MCF 10A (cell line): ENCODE results near the gene ZKSCAN4. TPM values are rescaled to one million over a fixed set of nuclear protein-coding genes. Genes with fewer than 3 reads are reported as not detected.

Experiments
- BruUV-seq: library from RNA; stranded (reverse); fragments of 400-500 nt; replicated peaks from 2 replicates; lab custom pipeline; 2021; lab: Mats Ljungman, UMichigan
- CTCF ChIA-PET: fragments of 300-600 bp; sonication (Branson Sonifier 250); formaldehyde crosslinking; extraction: SDS; loops from one replicate; lab custom pipeline; 2021; ENCODE audit warnings: antibody characterized with exemption, inconsistent platforms; lab: Yijun Ruan, JAX
- POLR2A ChIA-PET: fragments of 300-600, 350-650 bp; sonication (Branson Sonifier 250); formaldehyde crosslinking; extraction: SDS; loops from one replicate; lab custom pipeline; 2020; ENCODE audit warnings: antibody characterized with exemption, inconsistent platforms; lab: Yijun Ruan, JAX
- DNase-seq: peaks from one replicate; pipeline ENCODE4 v3.0.0-alpha.2; 2018; ENCODE audit not compliant: unreplicated experiment
- H3K27ac Mint-ChIP-seq: one replicate; pipeline ENCODE4 v1.8.0; 2022; ENCODE audit warnings: mild to moderate bottlenecking, low read depth, mixed read lengths; ENCODE audit not compliant: unreplicated experiment
- H3K27me3 Mint-ChIP-seq: one replicate; pipeline ENCODE4 v1.8.0; 2022; ENCODE audit warnings: mixed read lengths; ENCODE audit not compliant: insufficient read depth, unreplicated experiment
- H3K36me3 Mint-ChIP-seq: one replicate; pipeline ENCODE4 v1.8.0; 2022; ENCODE audit warnings: mild to moderate bottlenecking, moderate library complexity, mixed read lengths; ENCODE audit not compliant: insufficient read depth, unreplicated experiment
- H3K4me1 Mint-ChIP-seq: one replicate; pipeline ENCODE4 v1.8.0; 2022; ENCODE audit warnings: mixed read lengths; ENCODE audit not compliant: insufficient read depth, unreplicated experiment
- H3K4me3 Mint-ChIP-seq: one replicate; pipeline ENCODE4 v1.8.0; 2022; ENCODE audit warnings: mild to moderate bottlenecking, moderate library complexity, mixed read lengths; ENCODE audit not compliant: unreplicated experiment
- H3K9me3 Mint-ChIP-seq: one replicate; pipeline ENCODE4 v1.8.0; 2022; ENCODE audit warnings: mixed read lengths; ENCODE audit not compliant: unreplicated experiment
- intact Hi-C: fragments of 100-400 bp; cut with micrococcal nuclease; formaldehyde crosslinking; loops from 2 replicates; pipeline ENCODE4 v1.14.1; 2022
- total RNA-seq: library from RNA; stranded (reverse); gene quantifications from 2 replicates; pipeline ENCODE4 v1.2.3, GENCODE V29; 2022
- TF ChIP-seq, protein P1 (sequence below): fragments of 200-600 bp; IDR thresholded peaks from one replicate; pipeline ENCODE4 v1.8.0; 2022; ENCODE audit warnings: antibody characterized with exemption, mild to moderate bottlenecking; ENCODE audit not compliant: unreplicated experiment

ZKSCAN4 gene
- total RNA-seq, 1 experiment from 2014 or later = 3.3 TPM

DNA sequence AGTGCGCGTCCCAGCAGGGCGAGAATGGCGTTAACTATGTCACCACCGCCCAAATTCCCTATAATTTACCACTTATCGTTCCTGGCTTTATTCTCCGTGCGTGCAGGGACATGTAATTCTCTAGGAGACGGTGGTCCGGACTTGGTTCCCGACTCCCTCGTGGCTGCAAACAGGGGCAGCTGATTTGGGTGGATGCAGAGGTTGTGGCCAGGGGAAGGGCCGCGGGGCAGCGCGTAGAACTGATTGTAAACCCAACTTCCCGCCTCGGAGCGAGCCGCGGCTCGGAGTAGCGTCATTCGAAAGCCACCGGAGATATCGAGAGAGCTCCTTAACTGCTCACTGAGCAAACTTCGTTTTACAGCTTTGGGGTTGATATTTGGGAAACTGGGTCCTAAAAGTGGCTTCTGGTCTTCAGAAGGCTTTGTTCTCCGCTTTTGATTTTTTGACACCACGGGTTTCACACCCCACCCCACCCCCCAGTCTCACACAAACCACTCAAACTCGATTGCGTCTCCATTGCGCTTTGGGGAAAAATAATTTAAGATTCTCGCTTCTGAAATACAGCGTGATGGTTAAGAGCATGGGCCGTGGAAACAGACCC lies 44.5 kb downstream of the ZKSCAN4 start:
- TF ChIP-seq, protein P1, sequence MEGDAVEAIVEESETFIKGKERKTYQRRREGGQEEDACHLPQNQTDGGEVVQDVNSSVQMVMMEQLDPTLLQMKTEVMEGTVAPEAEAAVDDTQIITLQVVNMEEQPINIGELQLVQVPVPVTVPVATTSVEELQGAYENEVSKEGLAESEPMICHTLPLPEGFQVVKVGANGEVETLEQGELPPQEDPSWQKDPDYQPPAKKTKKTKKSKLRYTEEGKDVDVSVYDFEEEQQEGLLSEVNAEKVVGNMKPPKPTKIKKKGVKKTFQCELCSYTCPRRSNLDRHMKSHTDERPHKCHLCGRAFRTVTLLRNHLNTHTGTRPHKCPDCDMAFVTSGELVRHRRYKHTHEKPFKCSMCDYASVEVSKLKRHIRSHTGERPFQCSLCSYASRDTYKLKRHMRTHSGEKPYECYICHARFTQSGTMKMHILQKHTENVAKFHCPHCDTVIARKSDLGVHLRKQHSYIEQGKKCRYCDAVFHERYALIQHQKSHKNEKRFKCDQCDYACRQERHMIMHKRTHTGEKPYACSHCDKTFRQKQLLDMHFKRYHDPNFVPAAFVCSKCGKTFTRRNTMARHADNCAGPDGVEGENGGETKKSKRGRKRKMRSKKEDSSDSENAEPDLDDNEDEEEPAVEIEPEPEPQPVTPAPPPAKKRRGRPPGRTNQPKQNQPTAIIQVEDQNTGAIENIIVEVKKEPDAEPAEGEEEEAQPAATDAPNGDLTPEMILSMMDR = no peak
- peaks cover 8% of the 10 kb centered on the region for H3K4me1 Mint-ChIP-seq
- no peak overlapping the region for H3K27ac Mint-ChIP-seq
- POLR2A ChIA-PET = no interaction called here
- H3K9me3 Mint-ChIP-seq = no peaks in the 10 kb centered on the region
- peaks cover 8% of the 10 kb centered on the region for H3K36me3 Mint-ChIP-seq
- H3K4me3 Mint-ChIP-seq = no peak overlapping the region
- CTCF ChIA-PET = no interaction called here
- no TSS peak for BruUV-seq
- no peak for DNase-seq
- intact Hi-C loops = no loop called here
- H3K27me3 Mint-ChIP-seq = no peaks in the 10 kb centered on the region

DNA sequence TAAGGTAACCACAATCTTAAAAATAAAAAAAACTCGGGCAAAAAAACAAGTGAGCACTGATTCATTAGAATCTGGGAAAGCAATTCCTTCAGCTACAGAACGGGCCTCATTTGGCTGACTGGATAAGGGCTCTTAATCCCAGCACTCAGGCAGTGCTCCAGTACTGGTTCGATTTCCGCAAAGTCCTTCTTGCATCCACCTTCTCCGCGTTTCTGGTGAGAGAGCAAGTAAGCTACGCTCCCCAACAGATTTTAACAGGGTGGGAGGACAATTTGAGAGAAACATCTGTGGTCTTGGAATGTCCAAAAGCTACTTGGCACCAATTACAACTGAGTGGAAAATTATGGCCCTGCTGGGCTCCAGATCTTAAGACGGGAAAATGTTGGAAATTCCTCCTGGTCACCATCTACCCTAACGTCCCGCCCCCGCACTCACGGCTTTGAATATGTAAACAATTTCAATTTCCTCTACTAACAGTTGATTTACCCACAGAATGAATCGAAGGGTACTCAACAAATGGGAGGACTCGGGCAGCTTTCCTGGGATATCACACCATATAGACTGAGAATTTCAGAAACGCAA lies 45.0 kb downstream of the ZKSCAN4 start:
- Mint-ChIP-seq H3K27me3 (no peaks in the 10 kb centered on the region), H3K4me3 (no peak overlapping the region), H3K36me3 (peaks cover 6% of the 10 kb centered on the region), H3K9me3 (no peaks in the 10 kb centered on the region), H3K4me1 (peaks cover 2% of the 10 kb centered on the region), H3K27ac (no peak overlapping the region)
- CTCF ChIA-PET = no interaction called here
- TF ChIP-seq, protein P1 = no peak
- no TSS peak for BruUV-seq
- DNase-seq = no peak
- POLR2A ChIA-PET = no interaction called here
- intact Hi-C loops = no loop called here

DNA sequence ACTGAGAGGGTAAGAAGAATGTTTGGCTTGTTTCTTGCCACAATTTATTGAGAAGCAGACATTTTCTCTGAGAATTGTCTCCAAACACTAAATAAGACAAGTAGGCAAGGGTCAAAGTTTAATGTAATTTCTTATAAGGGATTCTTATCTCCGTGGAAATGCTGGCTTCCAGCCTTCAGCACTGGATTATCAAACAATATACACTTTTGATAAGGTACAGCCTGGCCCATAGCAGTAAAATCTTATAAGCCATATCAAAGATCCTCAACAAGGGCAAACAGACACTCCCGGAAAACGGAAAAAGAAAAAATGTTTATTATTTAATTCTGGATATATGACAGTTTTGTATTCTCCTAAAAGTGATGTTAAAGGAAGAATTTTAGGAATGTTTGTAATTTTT lies 45.5 kb downstream of the ZKSCAN4 start:
- H3K36me3 Mint-ChIP-seq = peaks cover 6% of the 10 kb centered on the region
- TF ChIP-seq, protein P1 = no peak
- no peaks in the 10 kb centered on the region for H3K4me1 Mint-ChIP-seq
- BruUV-seq = no TSS peak
- ChIA-PET CTCF (no interaction called here), POLR2A (interaction anchor here (0.7 to 2.8 kb wide), 5 partner anchors 8 to 65 kb away, joined by 3 to 8 read pairs (median 5); partner anchors contain the start of gene ZKSCAN8)
- H3K4me3 Mint-ChIP-seq = no peak overlapping the region
- no peak overlapping the region for H3K27ac Mint-ChIP-seq
- no peak for DNase-seq
- H3K9me3 Mint-ChIP-seq = no peaks in the 10 kb centered on the region
- intact Hi-C loops = no loop called here
- H3K27me3 Mint-ChIP-seq = no peaks in the 10 kb centered on the region

DNA sequence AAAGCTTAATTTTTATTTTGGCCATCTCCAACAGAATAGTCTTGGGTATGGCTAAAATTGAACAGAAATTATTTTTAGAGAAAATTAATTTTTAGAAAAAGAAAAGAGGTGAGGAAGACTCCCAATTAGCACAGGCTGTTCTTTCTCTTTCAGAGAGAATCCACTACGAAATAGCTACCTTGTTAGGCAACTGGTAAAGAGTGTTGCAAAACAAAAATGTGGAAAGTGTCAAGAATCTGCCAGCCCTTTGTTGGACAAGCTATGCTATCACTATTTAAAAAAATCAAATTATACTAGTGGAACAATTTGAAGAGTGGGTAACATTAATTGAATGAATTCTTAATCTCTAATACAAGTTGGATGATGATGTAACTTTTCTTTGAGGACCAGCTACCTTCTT lies 46.2 kb downstream of the ZKSCAN4 start:
- Mint-ChIP-seq H3K36me3 (peaks cover 6% of the 10 kb centered on the region), H3K27ac (no peak overlapping the region), H3K27me3 (no peaks in the 10 kb centered on the region), H3K4me3 (no peak overlapping the region), H3K9me3 (no peaks in the 10 kb centered on the region), H3K4me1 (no peaks in the 10 kb centered on the region)
- POLR2A ChIA-PET = interaction anchor here (0.7 to 2.8 kb wide), 8 partner anchors 9 to 69 kb away, joined by 3 to 8 read pairs (median 4); partner anchors contain the start of gene ZKSCAN8
- no TSS peak for BruUV-seq
- TF ChIP-seq, protein P1 = no peak
- intact Hi-C loops = no loop called here
- DNase-seq = peak; percentile 19
- CTCF ChIA-PET = interaction anchor here (0.6 to 0.7 kb wide), 3 partner anchors 62 to 1448 kb away, joined by 3 to 5 read pairs (median 3); no protein-coding TSS in a partner anchor
